SK-N-MC (cell line): Measurements from ENCODE around the gene XXYLT1.

Experiments
- EZH2 ChIP-seq: fragments of 200-600 bp; sonication (generic); IDR thresholded peaks from one replicate; pipeline ENCODE4 v1.6.1; 2017; ENCODE audit warnings: antibody characterized with exemption
- FOXP2 ChIP-seq: optimal IDR thresholded peaks from 2 replicates; pipeline ENCODE3; 2011; ENCODE audit warnings: mild to moderate bottlenecking, moderate library complexity; ENCODE audit not compliant: insufficient read depth; ENCODE audit errors: extremely low read length, control extremely low read depth
- POLR2AphosphoS5 ChIP-seq: IDR thresholded peaks from 2 replicates; pipeline ENCODE4 v1.6.1; 2012; ENCODE audit warnings: mild to moderate bottlenecking, low read depth, low read length, borderline replicate concordance

GRCh38 chr3:195268576-195269309 is 2.2 kb downstream of the XXYLT1 start:
- TF ChIP-seq EZH2 (no peak), POLR2AphosphoS5 (no peak), FOXP2 (no peak)
